Upper lobe of left lung (tissue), 6 donors: Measurements from ENCODE around the gene GMPPB. TPM values are rescaled to one million over a fixed set of nuclear protein-coding genes. Genes with fewer than 3 reads are reported as not detected.

Experiments
- ATAC-seq, 2 donors: fragments of 200-7000 bp; cut with Tn5 transposase; one replicate each; pipeline ENCODE4 v1.9.1; 2022; ENCODE audit warnings: mild to moderate bottlenecking in 2 of 2, moderate library complexity in 2 of 2; ENCODE audit not compliant: low FRiP score in 2 of 2
- DNase-seq, 2 donors: peaks; one replicate each; pipeline ENCODE4 v3.0.0-alpha.2; 2019 to 2020
- H3K27ac ChIP-seq, 4 donors: fragments of 200-600 bp; sonication (generic); one replicate each; pipeline ENCODE4 v1.5.1; 2016 to 2019
- H3K27me3 ChIP-seq, 4 donors: fragments of 200-600 bp; sonication (generic); one replicate each; pipeline ENCODE4 v1.5.1; 2017 to 2019
- H3K36me3 ChIP-seq, 4 donors: fragments of 200-600 bp; sonication (generic); one replicate each; pipeline ENCODE4 v1.5.1; 2016 to 2019
- H3K4me1 ChIP-seq, 4 donors: fragments of 200-600 bp; sonication (generic); one replicate each; pipeline ENCODE4 v1.5.1; 2018 to 2019
- H3K4me3 ChIP-seq, 4 donors: fragments of 200-600 bp; sonication (generic); one replicate each; pipeline ENCODE4 v1.5.1; 2017 to 2019; ENCODE audit warnings: mild to moderate bottlenecking in 2 of 4, moderate library complexity in 1 of 4
- H3K9me3 ChIP-seq, 4 donors: fragments of 200-600 bp; sonication (generic); one replicate each; pipeline ENCODE4 v1.5.1; 2018 to 2019
- CTCF ChIP-seq, 6 experiments: fragments of 450-650 bp in 4 of 6; fragments of 200-600 bp in 2 of 6; sonication (generic) in 2 of 6; IDR thresholded peaks; one replicate each; pipeline ENCODE4 v1.5.1; 2016 to 2019; ENCODE audit warnings: antibody characterized with exemption in 6 of 6
- EP300 ChIP-seq, 4 donors: sonication (generic); formaldehyde crosslinking; IDR thresholded peaks; one replicate each; pipeline ENCODE4 v1.5.1; 2017; ENCODE audit warnings: antibody characterized with exemption in 4 of 4, control low read depth in 2 of 4
- POLR2A ChIP-seq, 4 donors: fragments of 450-650 bp; IDR thresholded peaks; one replicate each; pipeline ENCODE4 v1.5.1; 2016 to 2017; ENCODE audit warnings: antibody characterized with exemption in 4 of 4, mild to moderate bottlenecking in 2 of 4
- POLR2AphosphoS5 ChIP-seq, 2 donors: sonication (generic); formaldehyde crosslinking; IDR thresholded peaks; one replicate each; pipeline ENCODE4 v1.5.1; 2017; ENCODE audit warnings: antibody characterized with exemption in 2 of 2
- WGBS, 2 donors: methylation state at CpG; one replicate each; pipeline ENCODE4 v1.1.5; 2017 to 2018; 5-methylcytosine and 5-hydroxymethylcytosine counted together
- total RNA-seq, 6 donors: library from RNA; depleted of rRNA in 4 of 6; stranded (reverse); fragments of >200 nt in 4 of 6; gene quantifications; one replicate each; pipeline versions ENCODE4 v1.1.0 to v1.2.1, GENCODE V29; 2016 to 2021
- donor health status: DM: no; HTN: no; CAD: no; lungs with moderate emphysema.
- donor health status: DM: no; HTN: yes; CAD: no; lungs with severe emphysema.

The GMPPB gene
- total RNA-seq, 6 donors from 2014 or later: 17.8 to 45.8 (median 41.3) TPM

GRCh38 chr3:49727154-49727923 is 3.6 kb upstream of the GMPPB start:
- peaks cover 15 to 23% (median 17%) of the 10 kb centered on the region in 4 donors for H3K4me1 ChIP-seq
- ATAC-seq (no peak), DNase-seq (peak in 1 of 2 donors; percentile 61)
- H3K4me3 ChIP-seq: no peak overlapping the region
- WGBS, 2 donors: 92 to 95% methylated on average over 13 to 19 of the region's 19 CpGs
- no peaks in the 10 kb centered on the region for H3K9me3 ChIP-seq
- no peak overlapping the region for H3K27ac ChIP-seq
- no peaks in the 10 kb centered on the region for H3K27me3 ChIP-seq
- no peak for TF ChIP-seq POLR2AphosphoS5 (IDR thresholded peaks at IDR 0.05)
- no peak for TF ChIP-seq POLR2A (IDR thresholded peaks at IDR 0.05)
- no peak for TF ChIP-seq CTCF (IDR thresholded peaks at IDR 0.05)
- TF ChIP-seq EP300 (IDR thresholded peaks at IDR 0.05): no peak
- H3K36me3 ChIP-seq: peaks cover 19 to 73% (median 46%) of the 10 kb centered on the region in 4 donors

GRCh38 chr3:49725906-49726681 is 2.3 kb upstream of the GMPPB start:
- WGBS, 2 donors: 90 to 92% methylated on average over 8 to 9 of the region's 11 CpGs
- peaks cover 16 to 30% (median 18%) of the 10 kb centered on the region in 4 donors for H3K4me1 ChIP-seq
- peaks cover 15 to 73% (median 44%) of the 10 kb centered on the region in 4 donors for H3K36me3 ChIP-seq
- no peaks in the 10 kb centered on the region for H3K9me3 ChIP-seq
- ATAC-seq (no peak), DNase-seq (no peak)
- no peak overlapping the region for H3K4me3 ChIP-seq
- no peaks in the 10 kb centered on the region for H3K27me3 ChIP-seq
- TF ChIP-seq POLR2A (IDR thresholded peaks at IDR 0.05): no peak
- TF ChIP-seq POLR2AphosphoS5 (IDR thresholded peaks at IDR 0.05): no peak
- TF ChIP-seq EP300 (IDR thresholded peaks at IDR 0.05): no peak
- no peak for TF ChIP-seq CTCF (IDR thresholded peaks at IDR 0.05)
- peak overlapping the region in 1 of 4 donors; percentile 96 for H3K27ac ChIP-seq

- Histone ChIP-seq H3K27me3 (no peaks in the 10 kb centered on the region), H3K4me1 (peaks cover 21 to 40% (median 23%) of the 10 kb centered on the region in 4 donors), H3K9me3 (no peaks in the 10 kb centered on the region), H3K27ac (peak overlapping the region; percentile 84 to 96 (median 92)), H3K36me3 (peaks cover 15 to 66% (median 36%) of the 10 kb centered on the region in 4 donors), H3K4me3 (peak overlapping the region; percentile 30 to 94 (median 76))
- DNase-seq (peak in 1 of 2 donors; percentile 34), ATAC-seq (no peak)
- WGBS, 2 donors: 28 to 38% methylated on average over 5 to 6 of the region's 6 CpGs
- TF ChIP-seq EP300 (IDR thresholded peaks at IDR 0.05) (no peak), CTCF (IDR thresholded peaks at IDR 0.05) (no peak), POLR2A (IDR thresholded peaks at IDR 0.05) (no peak), POLR2AphosphoS5 (IDR thresholded peaks at IDR 0.05) (no peak)
These were observed 835 bp upstream of the GMPPB start for GRCh38 chr3:49724586-49724985.

- 0 to 4% methylated on average over 3 to 8 of the region's 20 CpGs for WGBS, 2 donors
- Histone ChIP-seq H3K4me3 (peak overlapping the region; percentile 67 to 94 (median 86)), H3K36me3 (peaks cover 15 to 56% (median 34%) of the 10 kb centered on the region in 4 donors), H3K27ac (peak overlapping the region; percentile 91 to 96 (median 93)), H3K27me3 (no peaks in the 10 kb centered on the region), H3K9me3 (no peaks in the 10 kb centered on the region), H3K4me1 (peaks cover 28 to 53% (median 34%) of the 10 kb centered on the region in 4 donors)
- ATAC-seq (peak in 1 of 2 donors; percentile 17), DNase-seq (peak in 1 of 2 donors; percentile 89)
- no peak for TF ChIP-seq CTCF (IDR thresholded peaks at IDR 0.05)
- no peak for TF ChIP-seq EP300 (IDR thresholded peaks at IDR 0.05)
- TF ChIP-seq POLR2AphosphoS5 (IDR thresholded peaks at IDR 0.05): no peak
- TF ChIP-seq POLR2A (IDR thresholded peaks at IDR 0.05): no peak
These were observed 489 bp downstream of the GMPPB start for GRCh38 chr3:49723296-49723627.
